Left ventricle myocardium inferior (tissue), 1 donor: ENCODE results near the gene KRTAP1-3. TPM values are rescaled to one million over a fixed set of nuclear protein-coding genes. Genes with fewer than 3 reads are reported as not detected.
"Not testable (repeated sequence)": the region's sequence is repeated elsewhere in the genome, so short reads cannot be mapped to it uniquely, and the experiment has no call there.

Experiments used
- DNase-seq: peaks from one replicate; pipeline ENCODE4 v3.0.0-alpha.2; 2020
- H3K27ac ChIP-seq: fragments of 200-600 bp; replicated peaks from 2 replicates; pipeline ENCODE4 v1.8.0; 2021
- H3K27me3 ChIP-seq: fragments of 200-600 bp; 2 replicates; pipeline ENCODE4 v1.8.0; 2021; ENCODE audit warnings: low read depth
- H3K36me3 ChIP-seq: fragments of 200-600 bp; 2 replicates; pipeline ENCODE4 v1.8.0; 2021
- H3K4me1 ChIP-seq: fragments of 200-600 bp; 2 replicates; pipeline ENCODE4 v1.8.0; 2021
- H3K4me3 ChIP-seq: fragments of 200-600 bp; 2 replicates; pipeline ENCODE4 v1.8.0; 2021; ENCODE audit warnings: mild to moderate bottlenecking, moderate library complexity
- H3K9me3 ChIP-seq: fragments of 200-600 bp; replicated peaks from 2 replicates; pipeline ENCODE4 v1.8.0; 2021
- CTCF ChIP-seq: fragments of 200-600 bp; IDR thresholded peaks from 2 replicates; pipeline ENCODE4 v1.8.0; 2021; ENCODE audit warnings: antibody characterized with exemption, mild to moderate bottlenecking, borderline replicate concordance
- intact Hi-C: fragments of 100-400 bp; cut with micrococcal nuclease; formaldehyde crosslinking; loops from one replicate; pipeline ENCODE4 v1.11.0; 2022
- long read RNA-seq: library from polyadenylated mRNA; unstranded; transcript quantifications from one replicate; pipeline ENCODE4 v2.0.0, GENCODE V29; 2021
- total RNA-seq: library from RNA; stranded (reverse); fragmentation: NEBNext Ultra II Directional; extraction: Animal tissue kit (Norgen Biotek cat#: 25700); gene quantifications from one replicate; pipeline ENCODE4 v1.2.1, GENCODE V29; 2021
- donor health status: DM: no; HTN: yes; CAD: no; lungs with severe emphysema.

KRTAP1-3 gene, protein sequence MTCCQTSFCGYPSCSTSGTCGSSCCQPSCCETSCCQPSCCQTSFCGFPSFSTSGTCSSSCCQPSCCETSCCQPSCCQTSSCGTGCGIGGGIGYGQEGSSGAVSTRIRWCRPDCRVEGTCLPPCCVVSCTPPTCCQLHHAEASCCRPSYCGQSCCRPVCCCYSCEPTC
- not detected for total RNA-seq
- long read RNA-seq: 0 reads

GRCh38 chr17:41034346-41034935, at the start of gene KRTAP1-3:
Gene KRTAP1-3, minus strand, starts transcription at chr17:41034874. Its CDS starts 53 bp downstream, at chr17:41034821.
- intact Hi-C loops, DNase-seq: not testable (repeated sequence)
- peaks cover 64% of the 10 kb centered on the region for H3K27me3 ChIP-seq

GRCh38 chr17:41084100-41084856, 49.6 kb upstream of the KRTAP1-3 start, which contains the start of gene KRTAP4-7:
Gene KRTAP4-7, plus strand, starts transcription at chr17:41084150. Its CDS starts 57 bp downstream, at chr17:41084207.
- H3K27ac ChIP-seq, intact Hi-C loops, H3K4me1 ChIP-seq, H3K4me3 ChIP-seq, DNase-seq, H3K36me3 ChIP-seq, H3K9me3 ChIP-seq: not testable (repeated sequence)
- H3K27me3 ChIP-seq: peaks cover 23% of the 10 kb centered on the region

More at GRCh38 chr17:41034346-41034935, at the start of gene KRTAP1-3:
- not testable (repeated sequence) for H3K4me1 ChIP-seq, H3K4me3 ChIP-seq, H3K9me3 ChIP-seq, H3K36me3 ChIP-seq, H3K27ac ChIP-seq

- H3K4me1 ChIP-seq, H3K9me3 ChIP-seq, intact Hi-C loops, H3K27ac ChIP-seq, DNase-seq, H3K4me3 ChIP-seq, H3K36me3 ChIP-seq: not testable (repeated sequence)
- peaks cover 30% of the 10 kb centered on the region for H3K27me3 ChIP-seq
Measured at GRCh38 chr17:41083427-41083826, 48.8 kb upstream of the KRTAP1-3 start.

DNA sequence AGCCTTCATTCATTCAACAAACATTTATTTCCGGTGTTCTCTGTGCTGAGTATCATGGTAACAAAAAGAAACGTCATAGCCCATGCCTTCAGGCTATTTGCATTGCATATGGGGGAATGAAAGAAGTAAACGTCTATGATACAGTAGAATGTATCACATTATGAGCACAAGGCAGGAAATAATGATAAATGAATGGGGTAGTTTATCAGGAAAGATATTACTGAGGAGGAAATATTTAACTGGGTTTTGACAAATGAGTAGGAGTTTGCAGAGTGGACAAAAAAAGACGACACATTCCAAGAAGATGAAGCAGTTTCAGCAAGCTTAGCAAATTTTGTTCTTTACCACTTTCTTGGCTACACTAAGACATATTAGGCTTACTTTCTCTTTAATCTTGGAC, 48.0 kb upstream of the KRTAP1-3 start:
- DNase-seq: no peak
- H3K27me3 ChIP-seq: peaks cover 35% of the 10 kb centered on the region
- no peak for TF ChIP-seq CTCF
- no peaks in the 10 kb centered on the region for H3K4me1 ChIP-seq
- no peak overlapping the region for H3K4me3 ChIP-seq
- H3K27ac ChIP-seq: no peak overlapping the region
- no peaks in the 10 kb centered on the region for H3K36me3 ChIP-seq
- no peaks in the 10 kb centered on the region for H3K9me3 ChIP-seq
- intact Hi-C loops: no loop called here

- Histone ChIP-seq H3K9me3 (no peaks in the 10 kb centered on the region), H3K27me3 (peaks cover 60% of the 10 kb centered on the region), H3K4me1 (no peaks in the 10 kb centered on the region), H3K4me3 (no peak overlapping the region), H3K27ac (no peak overlapping the region), H3K36me3 (no peaks in the 10 kb centered on the region)
- TF ChIP-seq CTCF: no peak
- intact Hi-C loops: no loop called here
- no peak for DNase-seq
Measured at GRCh38 chr17:41076788-41077187, 42.1 kb upstream of the KRTAP1-3 start.

DNA sequence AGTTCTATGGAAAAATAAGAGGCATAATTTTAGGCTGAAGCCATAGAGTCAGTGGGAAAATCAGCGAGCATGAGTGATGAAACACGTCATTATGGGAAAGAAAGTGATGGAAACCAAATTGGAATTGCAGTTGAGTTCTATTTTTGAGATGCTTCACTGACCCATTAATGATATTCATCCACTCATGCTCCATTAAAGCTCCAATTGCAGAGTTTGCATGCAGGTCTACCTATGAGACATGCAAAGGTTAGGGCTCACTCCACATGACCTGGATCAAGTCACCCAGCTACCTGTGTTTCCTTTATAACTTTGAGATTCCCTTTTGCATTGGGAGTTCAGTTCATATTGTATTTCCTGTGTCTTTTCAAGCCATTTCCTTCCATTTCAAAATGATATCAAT, 39.0 kb upstream of the KRTAP1-3 start:
- intact Hi-C loops: no loop called here
- Histone ChIP-seq H3K4me1 (no peaks in the 10 kb centered on the region), H3K9me3 (no peaks in the 10 kb centered on the region), H3K27me3 (peaks cover 47% of the 10 kb centered on the region), H3K4me3 (no peak overlapping the region), H3K27ac (no peak overlapping the region), H3K36me3 (no peaks in the 10 kb centered on the region)
- no peak for TF ChIP-seq CTCF
- no peak for DNase-seq
